SKM-1 treated with dmso at 0.1 percent for 144 hours (cell line): ENCODE results near the gene HNF4A.

ENCODE experiments used
- DNase-seq: peaks from one replicate; lab custom pipeline; 2025; ENCODE audit not compliant: unreplicated experiment; lab: John Stamatoyannopoulos, UW

Gene HNF4A

GRCh38 chr20:44439318-44439717 is 83.8 kb downstream of the HNF4A start:
- DNase-seq, result no peak

- DNase-seq, result peak; percentile 76
Measured at GRCh38 chr20:44442298-44443070, 87.0 kb downstream of the HNF4A start.

GRCh38 chr20:44445742-44446710 is 90.5 kb downstream of the HNF4A start:
- DNase-seq, result no peak

- no peak for DNase-seq
Measured at GRCh38 chr20:44447827-44448419, 92.4 kb downstream of the HNF4A start.

GRCh38 chr20:44448753-44449546 is 93.5 kb downstream of the HNF4A start:
- peak; percentile 25 for DNase-seq

- no peak for DNase-seq
Measured at GRCh38 chr20:44449864-44450263, 94.4 kb downstream of the HNF4A start.

- DNase-seq, result no peak
Measured at GRCh38 chr20:44450281-44450889, 94.9 kb downstream of the HNF4A start.

GRCh38 chr20:44450903-44451450 is 95.5 kb downstream of the HNF4A start:
- DNase-seq, result no peak

GRCh38 chr20:44454306-44454963 is 98.9 kb downstream of the HNF4A start:
- DNase-seq, result no peak

- DNase-seq, result peak; percentile 37
Measured at GRCh38 chr20:44455126-44455525, 99.6 kb downstream of the HNF4A start.

GRCh38 chr20:44456611-44457010 is 101.1 kb downstream of the HNF4A start:
- no peak for DNase-seq

GRCh38 chr20:44457016-44457415 is 101.5 kb downstream of the HNF4A start:
- no peak for DNase-seq

GRCh38 chr20:44459271-44459670 is 103.8 kb downstream of the HNF4A start:
- no peak for DNase-seq

- peak; percentile 35 for DNase-seq
Measured at GRCh38 chr20:44460795-44461141, 105.3 kb downstream of the HNF4A start.

GRCh38 chr20:44461142-44461802 is 105.8 kb downstream of the HNF4A start:
- no peak for DNase-seq

- no peak for DNase-seq
Measured at GRCh38 chr20:44461803-44462174, 106.3 kb downstream of the HNF4A start.

- DNase-seq, result no peak
Measured at GRCh38 chr20:44463466-44463865, 108.0 kb downstream of the HNF4A start.

GRCh38 chr20:44464514-44464913 is 109.0 kb downstream of the HNF4A start:
- no peak for DNase-seq

GRCh38 chr20:44465001-44465560 is 109.6 kb downstream of the HNF4A start:
- no peak for DNase-seq
